ENCODE results near the gene SAA2.
"Not testable (repeated sequence)": the region's sequence is repeated elsewhere in the genome, so short reads cannot be mapped to it uniquely, and the experiment has no call there.

SAA2 gene

DNA sequence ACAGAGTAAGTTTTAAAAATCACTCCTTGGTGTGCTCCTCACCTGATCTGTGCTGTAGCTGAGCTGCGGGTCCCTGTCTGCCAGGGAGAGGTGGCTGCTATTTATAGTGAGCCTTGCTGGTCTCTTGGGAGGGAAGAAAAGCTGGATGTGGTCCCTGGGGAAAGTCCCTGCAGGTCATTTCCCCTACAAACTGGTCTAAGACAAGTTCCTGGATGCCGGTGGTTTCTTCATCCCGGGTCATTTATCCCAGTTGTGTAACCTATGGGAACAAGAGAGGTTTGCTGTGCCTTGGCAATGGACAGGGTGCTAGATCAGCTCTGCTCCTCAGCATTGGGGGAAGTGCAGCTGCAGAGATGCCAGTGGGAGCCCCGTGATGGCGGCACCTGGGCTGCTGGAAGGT is at the start of gene SAA2:
Gene SAA2 (minus strand): TSS at position 108 of the 400 bp plus-strand sequence. CDS start 657 bp downstream, outside the sequence.
- no peak for DNase-seq (ENCODE audit: low read depth in 2 of 2)

DNA sequence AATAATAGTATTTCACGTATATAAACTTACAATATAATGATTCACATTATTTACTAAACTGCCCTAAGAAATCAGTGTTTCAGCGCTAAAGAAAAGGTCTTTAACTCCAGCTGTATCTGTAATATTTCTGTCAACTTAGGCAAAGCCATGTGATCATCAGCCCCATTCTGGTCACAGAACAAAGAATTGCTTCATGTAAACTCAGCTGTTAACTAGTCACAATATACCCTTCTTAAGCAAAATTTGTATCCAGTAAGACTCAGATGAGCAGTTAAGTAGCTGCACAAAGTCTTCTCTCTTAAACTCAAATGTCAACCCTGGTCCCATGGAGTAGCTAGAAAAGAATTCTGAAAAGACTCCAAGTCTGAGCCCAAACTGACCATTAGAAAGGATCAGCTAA is 46.8 kb upstream of the SAA2 start:
- DNase-seq (ENCODE audit: low read depth in 2 of 2), result no peak

DNA sequence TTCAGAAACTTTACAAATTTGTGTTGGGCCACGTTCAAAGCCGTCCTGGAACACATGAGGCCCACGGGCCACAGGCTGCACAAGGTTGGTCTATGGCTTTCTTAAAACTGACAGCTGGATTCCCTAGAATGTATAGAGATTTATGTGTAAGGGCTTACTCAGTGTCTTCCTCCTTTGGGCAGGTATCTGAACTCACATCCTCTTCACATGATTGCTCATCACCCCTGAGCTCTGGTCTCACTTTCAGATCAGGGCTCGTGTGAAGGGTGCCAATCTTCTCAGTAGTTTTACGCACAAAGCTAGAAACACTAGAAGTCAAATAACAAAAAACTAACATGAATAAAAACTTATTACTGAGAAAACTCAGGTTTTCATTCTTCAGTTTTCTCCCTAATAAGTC is 46.4 kb upstream of the SAA2 start:
- no peak for DNase-seq (ENCODE audit: low read depth in 2 of 2)

DNA sequence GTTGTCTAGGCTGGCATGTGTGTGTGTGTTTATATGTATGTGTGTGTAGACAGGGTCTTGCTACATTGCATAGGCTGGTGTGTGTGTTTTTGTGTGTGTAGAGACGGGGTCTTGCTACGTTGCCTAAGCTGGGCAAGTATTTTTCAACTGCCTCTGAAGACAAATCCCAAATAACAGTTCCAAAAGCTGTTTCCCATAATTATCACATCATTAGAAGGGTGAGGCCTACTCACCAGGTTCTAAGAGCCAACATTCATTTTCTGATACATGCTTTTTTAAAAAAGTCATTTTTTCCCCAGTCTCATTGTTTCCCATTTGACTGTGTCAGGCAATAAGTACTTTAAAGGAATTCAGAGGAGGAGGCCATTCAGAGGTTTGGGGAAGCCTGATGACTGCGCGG is 40.4 kb upstream of the SAA2 start:
- DNase-seq (ENCODE audit: low read depth in 2 of 2), result no peak

DNA sequence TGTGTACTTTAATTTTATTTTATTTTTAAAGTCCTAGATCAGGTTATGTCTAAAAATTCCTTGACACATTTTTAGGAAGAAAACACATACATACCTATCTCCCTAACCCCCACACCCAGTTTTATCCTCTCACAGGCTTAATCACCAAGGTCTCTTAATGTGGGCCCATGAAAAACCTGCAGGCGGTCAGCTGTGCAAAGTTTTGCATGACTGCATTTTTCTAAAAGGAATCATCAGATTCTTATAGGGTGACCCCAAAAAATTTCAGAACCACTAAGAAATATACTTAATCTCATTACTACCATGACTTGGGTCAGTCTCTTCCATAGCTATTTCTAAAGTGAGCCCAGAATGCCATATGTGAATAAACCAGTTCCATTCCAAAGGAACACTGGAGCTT is 37.4 kb upstream of the SAA2 start:
- no peak for DNase-seq (ENCODE audit: low read depth in 2 of 2)

DNA sequence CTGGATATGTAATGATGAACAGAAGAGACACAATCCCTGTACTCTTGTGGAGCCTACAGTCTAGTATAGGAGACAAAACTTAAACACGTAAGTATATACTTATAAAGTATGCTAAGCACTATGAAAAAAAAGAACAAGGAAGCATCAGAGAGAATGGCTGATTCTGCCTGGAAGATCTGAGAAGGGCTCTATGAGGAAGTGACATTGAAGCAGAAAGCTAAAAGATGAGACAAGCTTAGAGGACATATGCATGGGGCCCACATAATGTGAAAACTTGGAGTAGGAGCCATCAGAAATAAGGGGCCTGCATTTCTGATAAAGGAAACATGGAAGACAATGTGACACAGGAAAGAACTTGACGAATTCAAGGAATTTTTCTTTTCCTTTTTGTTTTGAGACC is 34.2 kb upstream of the SAA2 start:
- no peak for DNase-seq (ENCODE audit: low read depth in 2 of 2)

DNA sequence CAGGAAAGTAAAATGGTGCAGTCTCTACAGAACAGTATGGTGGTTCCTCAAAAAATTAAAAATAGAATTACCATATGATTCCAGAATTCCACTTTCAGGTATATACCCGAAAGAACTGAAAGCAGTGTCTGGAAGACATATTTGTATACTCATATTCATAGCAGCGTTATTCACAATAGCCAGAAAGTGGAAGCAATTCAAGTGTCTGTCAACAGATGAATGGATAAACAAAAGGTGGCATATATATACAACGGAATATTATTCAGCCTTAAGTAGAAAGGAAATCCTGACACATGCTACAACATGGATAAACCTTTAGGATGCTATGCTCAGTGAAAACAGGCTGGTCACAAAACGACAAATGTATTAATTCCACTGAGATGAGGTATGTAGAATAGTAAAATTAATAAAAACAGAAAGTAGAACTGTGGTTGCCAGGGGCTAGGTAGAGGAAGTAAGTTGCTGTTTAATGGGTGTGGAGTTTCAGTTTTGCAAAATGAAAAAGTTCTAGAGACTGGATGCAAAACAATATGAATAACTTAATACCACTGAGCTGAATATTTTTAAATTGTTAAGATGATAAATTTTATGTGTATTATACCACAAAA is 32.1 kb upstream of the SAA2 start:
- DNase-seq (ENCODE audit: low read depth in 2 of 2), result no peak

DNA sequence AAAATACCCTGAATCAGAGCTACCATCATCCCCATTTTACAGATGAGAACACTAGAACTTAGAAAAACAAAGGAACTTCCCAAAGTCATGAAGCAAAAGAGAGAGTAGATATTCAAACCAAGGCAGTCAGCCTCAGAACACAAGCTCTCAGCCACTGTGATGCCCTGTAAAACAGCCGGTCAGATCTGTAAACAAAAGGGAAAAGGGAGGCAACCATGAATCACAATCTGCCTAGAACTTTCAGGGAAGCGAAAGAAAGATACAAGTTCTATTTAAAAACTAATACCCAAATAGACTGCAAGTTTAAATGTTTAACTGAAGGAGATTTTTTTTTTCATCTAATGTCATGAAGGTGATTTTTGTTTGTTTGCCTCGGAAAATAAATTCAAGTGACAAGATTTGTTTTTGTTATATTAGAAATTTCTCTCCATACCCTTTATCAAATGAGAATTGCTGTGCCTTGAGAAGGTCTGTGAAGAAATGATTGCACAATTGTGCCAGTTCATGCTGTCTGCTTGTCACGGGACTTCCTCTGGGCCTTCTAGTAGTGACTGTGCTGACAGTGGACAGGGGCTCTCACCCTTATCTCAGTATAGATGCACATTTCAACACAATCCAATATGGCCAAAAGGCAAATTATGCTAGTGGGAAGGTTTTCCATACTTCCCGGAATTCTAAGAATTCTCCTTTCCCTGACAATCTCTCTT is 29.2 kb upstream of the SAA2 start:
- DNase-seq (ENCODE audit: low read depth in 2 of 2), result no peak

DNA sequence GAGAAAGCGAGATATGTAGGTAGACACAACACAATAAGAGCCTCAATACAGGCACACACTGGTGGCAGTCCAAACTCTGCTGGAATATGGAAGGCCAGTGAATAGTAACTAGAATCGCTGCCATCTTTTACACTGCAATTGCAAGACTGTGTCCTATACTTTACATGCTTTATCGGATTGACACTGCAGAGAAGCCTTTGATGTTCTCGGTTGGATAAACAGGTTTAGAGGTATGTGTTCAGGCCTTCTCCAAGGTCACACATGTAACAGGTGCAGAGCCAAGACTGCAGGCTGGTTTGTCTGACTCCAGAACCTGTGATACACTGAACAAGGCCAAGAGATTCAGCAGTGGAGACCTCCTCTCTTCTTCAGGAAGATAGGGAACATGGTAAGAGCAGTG is 22.7 kb upstream of the SAA2 start:
- DNase-seq (ENCODE audit: low read depth in 2 of 2), result no peak

DNA sequence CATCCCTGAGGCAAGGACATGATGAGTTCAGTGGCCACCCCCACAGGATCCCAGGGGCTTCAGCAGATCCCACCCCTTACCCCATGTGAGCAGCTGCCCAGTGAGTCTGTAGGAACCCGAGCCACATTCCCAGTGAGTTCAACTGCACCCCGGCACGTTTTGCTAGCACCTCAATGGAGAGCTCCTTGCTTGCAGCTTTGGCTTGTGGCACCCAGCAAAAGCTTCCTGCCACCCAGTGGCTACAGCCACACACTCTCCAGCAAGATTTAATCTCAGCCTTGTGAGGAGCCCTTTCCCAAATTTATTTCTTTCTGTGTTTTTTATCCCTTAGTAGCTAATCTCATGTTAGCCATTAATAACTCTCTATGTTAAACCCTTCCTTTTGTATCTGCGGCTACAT is 21.6 kb upstream of the SAA2 start:
- DNase-seq (ENCODE audit: low read depth in 2 of 2), result no peak

DNA sequence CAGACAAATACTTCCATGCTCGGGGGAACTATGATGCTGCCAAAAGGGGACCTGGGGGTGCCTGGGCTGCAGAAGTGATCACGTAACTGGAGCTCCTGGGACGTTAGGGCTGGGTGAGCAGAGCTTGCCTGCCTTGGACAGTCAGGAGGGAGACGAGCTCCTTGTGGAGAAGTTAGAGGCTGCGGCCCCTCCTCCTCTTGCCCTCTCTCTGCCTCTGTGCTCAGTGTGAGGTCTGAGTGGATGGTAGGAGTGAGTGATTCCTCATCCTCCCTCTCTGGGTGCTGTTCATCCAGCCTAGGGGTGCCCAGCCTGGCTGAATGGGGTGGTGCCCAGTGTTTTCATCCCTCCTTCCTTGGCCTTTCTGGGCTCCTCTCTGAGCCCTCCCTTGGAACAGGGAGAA is 20.8 kb upstream of the SAA2 start:
- not testable (repeated sequence) for DNase-seq (ENCODE audit: low read depth in 2 of 2)

DNA sequence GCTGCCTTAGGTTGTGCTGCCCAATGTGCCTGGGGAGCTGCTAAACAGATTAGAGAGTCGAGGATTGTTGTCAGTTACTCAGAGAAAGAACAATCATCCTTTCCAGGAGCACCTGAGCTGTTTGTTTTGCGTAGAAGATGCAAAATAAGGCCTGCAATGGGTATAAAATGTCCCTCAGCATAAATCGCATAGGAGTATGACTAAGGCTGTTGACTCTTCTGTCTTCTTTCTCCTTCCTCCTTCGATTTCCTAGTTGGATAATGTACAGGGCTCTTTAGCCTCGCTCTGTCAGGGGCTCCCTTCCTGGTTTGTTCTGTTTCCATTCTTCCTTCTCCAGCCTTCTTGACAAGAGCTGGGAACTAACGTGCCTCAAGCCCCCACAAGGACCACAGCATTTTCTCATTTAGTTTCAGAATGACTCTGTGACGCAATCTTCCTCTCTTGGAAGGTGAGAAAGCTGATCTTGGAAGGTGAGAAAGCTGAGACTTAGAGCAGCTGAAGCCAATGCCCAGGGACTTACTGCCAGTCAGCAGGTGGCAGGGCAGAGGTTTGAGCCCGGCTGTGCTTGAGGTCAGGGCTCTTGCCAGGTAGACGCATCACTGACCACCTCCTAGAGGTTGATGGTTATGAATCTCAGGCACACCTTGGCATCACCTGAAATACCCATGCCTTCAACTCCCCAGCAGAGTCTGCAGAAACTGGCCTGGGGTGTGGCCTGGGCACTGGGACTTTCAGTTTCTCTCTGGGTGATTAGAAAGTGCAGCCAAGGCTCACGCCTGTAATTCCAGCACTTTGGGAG is 19.1 kb upstream of the SAA2 start:
- DNase-seq (ENCODE audit: low read depth in 2 of 2), result not testable (repeated sequence)

DNA sequence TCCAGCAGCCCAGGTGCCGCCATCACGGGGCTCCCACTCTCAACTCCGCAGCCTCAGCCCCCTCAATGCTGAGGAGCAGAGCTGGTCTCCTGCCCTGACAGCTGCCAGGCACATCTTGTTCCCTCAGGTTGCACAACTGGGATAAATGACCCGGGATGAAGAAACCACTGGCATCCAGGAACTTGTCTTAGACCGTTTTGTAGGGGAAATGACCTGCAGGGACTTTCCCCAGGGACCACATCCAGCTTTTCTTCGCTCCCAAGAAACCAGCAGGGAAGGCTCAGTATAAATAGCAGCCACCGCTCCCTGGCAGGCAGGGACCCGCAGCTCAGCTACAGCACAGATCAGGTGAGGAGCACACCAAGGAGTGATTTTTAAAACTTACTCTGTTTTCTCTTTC is 17.5 kb upstream of the SAA2 start, which contains the start of gene SAA1:
Gene SAA1 (plus strand): TSS at position 316 of the 400 bp plus-strand sequence. CDS start 624 bp downstream, outside the sequence.
- no peak for DNase-seq (ENCODE audit: low read depth in 2 of 2)

DNA sequence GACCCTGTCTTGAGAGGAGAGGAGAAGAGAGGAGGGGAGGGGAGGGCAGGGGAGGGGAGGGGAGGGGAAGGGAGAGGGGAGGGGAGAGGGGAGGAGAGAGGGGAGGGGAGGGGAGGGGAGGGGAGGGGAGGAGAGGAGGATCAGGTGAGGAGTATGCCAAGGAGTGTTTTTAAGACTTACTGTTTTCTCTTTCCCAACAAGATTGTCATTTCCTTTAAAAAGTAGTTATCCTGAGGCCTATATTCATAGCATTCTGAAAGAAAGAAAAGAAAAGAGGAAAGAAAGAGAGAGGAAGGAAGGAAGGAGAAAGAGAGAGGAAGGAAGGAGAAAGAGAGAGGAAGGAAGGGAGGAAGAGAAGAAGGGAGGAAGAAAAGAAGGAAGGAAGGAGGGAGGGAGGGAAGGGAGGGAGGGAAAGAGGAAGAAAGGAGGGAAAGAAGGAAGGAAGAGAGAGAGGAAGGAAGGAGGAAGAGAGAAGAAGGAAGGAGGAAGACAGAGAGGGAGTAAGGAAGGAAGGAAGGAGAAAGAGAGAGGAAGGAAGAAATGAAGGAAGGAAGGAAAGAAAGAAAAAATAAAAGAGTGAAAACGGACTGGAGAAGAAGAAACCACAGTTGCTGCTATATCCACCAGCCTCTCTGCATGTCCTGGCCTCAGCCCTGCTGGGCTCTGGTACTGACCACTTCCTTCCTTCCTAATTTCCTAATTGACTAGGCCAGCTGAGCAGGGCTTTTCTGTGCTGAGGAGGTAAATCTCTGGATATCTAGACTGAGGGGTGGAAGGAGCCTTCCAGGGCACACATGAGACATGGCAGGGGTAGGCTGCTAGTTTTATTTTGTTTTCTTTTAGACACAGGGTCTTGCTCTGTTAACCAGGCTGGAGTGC is 16.4 kb upstream of the SAA2 start:
- no peak for DNase-seq (ENCODE audit: low read depth in 2 of 2)

DNA sequence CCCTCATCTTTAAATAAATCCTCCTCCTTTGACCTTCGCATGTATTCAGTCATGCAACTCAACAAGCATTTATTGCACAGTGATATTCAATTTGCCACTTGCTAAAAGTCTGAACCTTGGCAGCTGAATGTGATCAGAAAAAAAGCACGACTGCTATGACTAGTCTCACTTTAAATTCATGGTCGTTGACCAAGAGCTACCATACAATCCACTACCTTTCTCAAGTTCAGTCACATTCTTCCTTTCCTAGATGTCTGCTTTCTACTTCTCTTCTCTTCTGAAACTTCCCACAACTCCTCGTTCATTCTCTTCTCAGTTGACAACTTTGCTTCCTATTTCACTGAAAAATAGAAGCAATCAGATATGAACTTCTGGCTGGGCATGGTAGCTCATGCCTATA is 15.6 kb upstream of the SAA2 start:
- no peak for DNase-seq (ENCODE audit: low read depth in 2 of 2)

DNA sequence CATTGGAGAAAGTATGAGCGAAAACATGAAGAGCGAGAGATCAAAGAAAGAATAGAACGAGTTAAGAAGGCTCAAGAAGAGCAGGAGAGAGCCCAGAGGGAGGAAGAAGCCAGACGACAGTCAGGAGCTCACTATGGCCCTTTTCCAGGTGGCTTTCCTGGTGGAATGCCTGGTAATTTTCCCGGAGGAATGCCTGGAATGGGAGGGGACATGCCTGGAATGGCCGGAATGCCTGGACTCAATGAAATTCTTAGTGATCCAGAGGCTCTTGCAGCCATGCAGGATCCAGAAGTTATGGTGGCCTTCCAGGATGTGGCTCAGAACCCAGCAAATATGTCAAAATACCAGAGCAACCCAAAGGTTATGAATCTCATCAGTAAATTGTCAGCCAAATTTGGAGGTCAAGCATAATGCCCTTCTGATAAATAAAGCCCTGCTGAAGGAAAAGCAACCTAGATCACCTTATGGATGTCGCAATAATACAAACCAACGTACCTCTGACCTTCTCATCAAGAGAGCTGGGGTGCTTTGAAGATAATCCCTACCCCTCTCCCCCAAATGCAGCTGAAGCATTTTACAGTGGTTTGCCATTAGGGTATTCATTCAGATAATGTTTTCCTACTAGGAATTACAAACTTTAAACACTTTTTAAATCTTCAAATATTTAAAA is 14.3 kb upstream of the SAA2 start:
- DNase-seq (ENCODE audit: low read depth in 2 of 2), result not testable (repeated sequence)

DNA sequence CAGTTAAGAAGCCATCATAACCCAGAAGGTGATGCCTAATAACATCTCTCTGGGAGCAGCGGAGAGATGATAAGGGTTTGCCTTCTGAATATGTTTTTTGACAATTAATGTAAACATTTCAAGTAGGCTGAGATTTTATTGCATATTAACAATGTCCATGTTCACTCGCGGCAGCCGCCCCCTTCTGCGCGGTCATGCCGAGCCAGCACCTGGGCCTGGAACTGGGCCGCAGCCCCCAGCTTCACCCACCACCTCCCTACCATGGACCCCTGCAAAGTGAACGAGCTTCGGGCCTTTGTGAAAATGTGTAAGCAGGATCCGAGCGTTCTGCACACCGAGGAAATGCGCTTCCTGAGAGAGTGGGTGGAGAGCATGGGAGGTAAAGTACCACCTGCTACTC is 13.3 kb upstream of the SAA2 start:
- no peak for DNase-seq (ENCODE audit: low read depth in 2 of 2)

DNA sequence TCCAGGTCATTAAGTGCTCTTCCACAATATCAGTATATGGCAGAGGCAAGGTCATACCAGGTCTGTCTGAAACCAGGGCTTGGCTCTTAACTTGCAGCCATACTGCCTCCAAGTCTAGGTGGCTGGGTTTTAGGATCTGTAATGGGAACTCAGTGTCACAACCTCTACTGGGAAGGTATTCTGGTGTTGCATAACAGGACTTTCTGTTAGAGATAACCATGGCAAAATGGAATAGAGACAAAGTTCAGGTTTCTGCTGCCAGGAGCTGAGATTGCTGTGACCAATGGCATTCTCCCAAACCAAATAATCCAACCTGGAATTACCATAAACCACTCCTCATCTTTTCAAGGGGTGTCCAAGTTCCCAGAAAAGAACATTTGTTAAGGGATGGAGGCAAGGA is 10.8 kb upstream of the SAA2 start:
- no peak for DNase-seq (ENCODE audit: low read depth in 2 of 2)

DNA sequence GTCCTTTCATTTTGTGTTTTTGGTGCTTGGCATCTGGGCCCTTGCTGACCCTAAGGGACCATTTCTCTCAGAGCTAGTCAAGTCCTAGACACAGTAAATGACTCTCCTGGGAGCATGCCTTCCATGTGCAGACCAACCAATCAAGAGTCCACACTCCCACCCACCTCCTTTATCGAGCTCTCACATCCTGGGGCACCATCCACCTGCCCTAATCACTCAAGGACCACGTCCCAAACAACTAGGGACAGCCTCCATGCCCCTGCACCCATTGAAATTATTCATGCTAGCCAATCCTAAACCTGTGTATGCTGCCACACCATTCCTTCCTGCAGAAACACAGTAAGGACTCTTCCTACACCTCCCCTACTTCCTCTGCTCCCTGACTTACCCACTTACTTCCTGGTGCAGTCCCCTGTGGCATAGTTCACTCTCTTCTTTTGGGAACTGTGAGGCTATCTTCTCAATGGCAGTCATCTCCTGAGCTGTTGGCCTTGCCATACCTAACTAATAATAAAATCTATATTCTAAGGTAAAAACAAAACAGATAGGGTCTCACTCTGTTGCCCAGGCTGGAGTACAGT is 6.4 kb upstream of the SAA2 start:
- DNase-seq (ENCODE audit: low read depth in 2 of 2), result no peak

DNA sequence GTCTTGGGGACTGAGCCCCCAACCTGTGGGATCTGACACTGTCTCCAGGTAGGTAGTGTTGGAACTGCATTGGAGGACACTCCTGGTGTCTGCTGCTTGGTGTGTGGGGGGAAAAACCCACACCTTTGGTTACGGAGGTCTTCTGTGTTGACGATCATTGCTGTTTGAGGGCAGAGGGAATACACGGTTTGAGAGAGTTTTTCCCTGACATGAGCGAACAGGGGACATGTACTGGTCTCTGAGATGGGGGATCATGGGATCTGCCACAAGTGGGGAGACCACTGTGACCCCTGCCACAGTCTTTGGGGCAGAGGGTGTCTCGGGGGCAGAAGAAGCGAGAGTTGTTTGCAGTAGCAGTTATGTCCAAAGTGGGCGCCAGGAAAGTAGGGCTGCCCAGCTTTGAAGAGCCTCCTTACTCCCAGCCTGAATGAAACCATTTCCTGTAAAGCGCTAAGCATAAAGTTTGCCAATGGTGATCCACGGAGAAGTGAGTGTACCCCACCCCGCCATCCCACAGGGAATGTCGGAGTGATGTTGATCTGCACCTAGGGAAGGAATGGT is 5.4 kb upstream of the SAA2 start:
- no peak for DNase-seq (ENCODE audit: low read depth in 2 of 2)

DNA sequence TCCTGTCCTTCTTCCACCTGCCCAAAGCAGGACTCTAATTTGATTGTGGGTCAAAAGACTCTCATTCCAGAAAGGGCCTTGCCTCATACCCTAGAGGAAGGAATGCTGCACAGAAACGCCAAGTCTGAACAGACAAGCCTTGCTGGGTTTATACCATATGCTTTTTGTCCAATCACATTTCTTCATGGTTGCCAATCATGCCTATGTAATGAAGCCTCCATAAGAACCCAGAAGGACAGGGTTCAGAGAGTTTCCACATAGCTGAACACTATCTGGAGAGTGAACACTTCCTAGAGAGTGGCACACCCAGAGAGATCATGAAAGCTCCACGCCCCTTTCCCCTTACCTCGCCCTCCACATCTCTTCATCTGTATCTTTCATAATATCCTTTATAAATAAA is 4.8 kb upstream of the SAA2 start:
- no peak for DNase-seq (ENCODE audit: low read depth in 2 of 2)
